GM12872 (cell line): ENCODE results near the gene RAX.
A peak's percentile ranks its signal among the peaks of the same experiment; 100 is the strongest.

Source experiments
- CTCF ChIP-seq: IDR thresholded peaks from 3 replicates; pipeline ENCODE4 v1.5.1; 2011; ENCODE audit warnings: low read depth, mild to moderate bottlenecking, low read length, moderate library complexity; ENCODE audit not compliant: insufficient read depth

Gene RAX

GRCh38 chr18:59264121-59264571, 9.1 kb downstream of the RAX start:
- TF ChIP-seq CTCF, result no peak

GRCh38 chr18:59263661-59264060, 9.6 kb downstream of the RAX start:
- no peak for TF ChIP-seq CTCF

- peak; percentile 78 for TF ChIP-seq CTCF
Observed at GRCh38 chr18:59249199-59249774, 24.0 kb downstream of the RAX start.

GRCh38 chr18:59246796-59247195, 26.5 kb downstream of the RAX start:
- TF ChIP-seq CTCF, result no peak

- TF ChIP-seq CTCF, result no peak
Observed at GRCh38 chr18:59242906-59243305, 30.3 kb downstream of the RAX start.

- no peak for TF ChIP-seq CTCF
Observed at GRCh38 chr18:59239642-59240041, 33.6 kb downstream of the RAX start.

GRCh38 chr18:59238385-59238784, 34.9 kb downstream of the RAX start:
- TF ChIP-seq CTCF, result no peak
